Neutrophil (primary cell): ENCODE data around the gene GEMIN5.
A peak's percentile ranks its signal among the peaks of the same experiment; 100 is the strongest.

Experiments used
- H3K27ac ChIP-seq: fragments of 200-600 bp; sonication (generic); 2 replicates; pipeline ENCODE4 v1.5.1; 2016; ENCODE audit warnings: mild to moderate bottlenecking, moderate library complexity
- H3K27me3 ChIP-seq: fragments of 200-600 bp; sonication (generic); 2 replicates; pipeline ENCODE4 v1.6.0; 2016; ENCODE audit warnings: mild to moderate bottlenecking
- H3K36me3 ChIP-seq: fragments of 200-600 bp; sonication (generic); 2 replicates; pipeline ENCODE4 v1.5.1; 2017
- H3K4me1 ChIP-seq, 2 experiments: fragments of 200-600 bp in 1 of 2; sonication (generic) in 1 of 2; 1 replicate in 1 of 2; 2 replicates in 1 of 2; pipeline versions ENCODE4 v1.5.1 to v1.6.1; 2013 to 2016; ENCODE audit warnings: low read depth in 1 of 2, low read length in 1 of 2, mild to moderate bottlenecking in 1 of 2, moderate library complexity in 1 of 2; ENCODE audit not compliant: control insufficient read depth in 1 of 2, insufficient read depth in 1 of 2
- H3K4me3 ChIP-seq, 2 experiments: fragments of 200-600 bp in 1 of 2; sonication (generic) in 1 of 2; 1 replicate in 1 of 2; 2 replicates in 1 of 2; pipeline ENCODE4 v1.5.1; 2013 to 2016; ENCODE audit warnings: low read depth in 1 of 2, low read length in 1 of 2, mild to moderate bottlenecking in 1 of 2, moderate library complexity in 1 of 2
- H3K9me3 ChIP-seq: fragments of 200-600 bp; sonication (generic); 2 replicates; pipeline ENCODE4 v1.5.1; 2016
- CTCF ChIP-seq: fragments of 200-600 bp; sonication (generic); IDR thresholded peaks from 2 replicates; pipeline ENCODE4 v1.5.1; 2016; ENCODE audit warnings: antibody characterized with exemption

Gene GEMIN5

GRCh38 chr5:154895606-154896561 lies 42.1 kb downstream of the GEMIN5 start:
- Histone ChIP-seq H3K27ac (no peak overlapping the region), H3K27me3 (no peaks in the 10 kb centered on the region), H3K4me1 (no peaks in the 10 kb centered on the region), H3K4me3 (no peak overlapping the region), H3K9me3 (no peaks in the 10 kb centered on the region), H3K36me3 (peaks cover 48% of the 10 kb centered on the region)
- no peak for TF ChIP-seq CTCF

- Histone ChIP-seq H3K36me3 (peaks cover 59% of the 10 kb centered on the region), H3K27me3 (no peaks in the 10 kb centered on the region), H3K4me3 (no peak overlapping the region), H3K9me3 (no peaks in the 10 kb centered on the region), H3K4me1 (no peaks in the 10 kb centered on the region), H3K27ac (no peak overlapping the region)
- TF ChIP-seq CTCF = no peak
Measured at GRCh38 chr5:154893381-154893780, 44.6 kb downstream of the GEMIN5 start.

GRCh38 chr5:154892369-154892771 lies 45.6 kb downstream of the GEMIN5 start:
- Histone ChIP-seq H3K9me3 (no peaks in the 10 kb centered on the region), H3K36me3 (peaks cover 62% of the 10 kb centered on the region)

GRCh38 chr5:154885439-154885838 lies 52.6 kb downstream of the GEMIN5 start:
- no peak overlapping the region for H3K4me3 ChIP-seq
- peaks cover 22% of the 10 kb centered on the region for H3K36me3 ChIP-seq
- peaks cover 8 to 9% of the 10 kb centered on the region in 2 experiments for H3K4me1 ChIP-seq
- peak overlapping the region; percentile 63 for H3K27ac ChIP-seq
- H3K9me3 ChIP-seq = no peaks in the 10 kb centered on the region
- H3K27me3 ChIP-seq = no peaks in the 10 kb centered on the region
- TF ChIP-seq CTCF = no peak

More at GRCh38 chr5:154892369-154892771, 45.6 kb downstream of the GEMIN5 start:
- Histone ChIP-seq H3K27me3 (no peaks in the 10 kb centered on the region), H3K4me3 (no peak overlapping the region), H3K27ac (no peak overlapping the region), H3K4me1 (no peaks in the 10 kb centered on the region)
- TF ChIP-seq CTCF = no peak

- peaks cover 16% of the 10 kb centered on the region for H3K36me3 ChIP-seq
- no peak overlapping the region for H3K4me3 ChIP-seq
- no peaks in the 10 kb centered on the region for H3K9me3 ChIP-seq
- H3K27ac ChIP-seq = no peak overlapping the region
- no peaks in the 10 kb centered on the region for H3K27me3 ChIP-seq
- TF ChIP-seq CTCF = no peak
- H3K4me1 ChIP-seq = peaks cover 8 to 9% of the 10 kb centered on the region in 2 experiments
Measured at GRCh38 chr5:154884424-154884823, 53.6 kb downstream of the GEMIN5 start.
